Measurements from ENCODE around the gene C1QTNF9B. TPM values are rescaled to one million over a fixed set of nuclear protein-coding genes. Genes with fewer than 3 reads are reported as not detected.

Gene C1QTNF9B
- total RNA-seq, 1 experiment from 2014 or later: not detected

DNA sequence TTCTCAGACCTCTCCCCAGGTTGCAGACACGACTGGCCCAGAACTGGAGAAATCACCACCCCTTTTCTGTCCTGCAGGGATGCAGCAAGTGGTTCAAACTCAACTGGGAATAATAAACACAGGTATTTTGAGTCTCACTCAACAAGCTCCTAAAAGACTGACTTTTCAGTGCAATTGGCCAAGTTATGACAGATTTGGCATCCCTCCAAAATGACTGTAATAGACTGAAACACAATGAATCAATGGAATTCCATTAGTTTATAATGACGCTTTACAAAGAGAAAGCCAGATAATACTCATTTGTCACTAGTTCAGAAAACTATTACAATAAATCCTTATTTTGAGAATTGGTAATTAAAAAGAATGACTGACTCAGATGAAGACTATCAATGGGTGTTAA lies 46.2 kb downstream of the C1QTNF9B start:
- H3K27me3 ChIP-seq (replicated peaks; ENCODE audit: control insufficient read depth, insufficient read depth, low read length): no peaks in the 10 kb centered on the region
- no TSS peak for BruUV-seq (replicated peaks)
- Mint-ChIP-seq H3K4me3 (ENCODE audit: unreplicated experiment) (no peak overlapping the region), H3K36me3 (ENCODE audit: insufficient read depth, unreplicated experiment) (peaks cover 11% of the 10 kb centered on the region), H3K27ac (ENCODE audit: unreplicated experiment) (no peak overlapping the region), H3K9me3 (ENCODE audit: unreplicated experiment) (no peaks in the 10 kb centered on the region), H3K27me3 (ENCODE audit: insufficient read depth, unreplicated experiment) (no peaks in the 10 kb centered on the region), H3K4me1 (ENCODE audit: low read depth, unreplicated experiment) (peaks cover 18% of the 10 kb centered on the region)
- no peak for DNase-seq
- ChIA-PET CTCF (no interaction called here), POLR2A (no interaction called here)
- H3K9me3 ChIP-seq: no peaks in the 10 kb centered on the region
- peaks cover 15% of the 10 kb centered on the region for H3K4me1 ChIP-seq
- no peaks in the 10 kb centered on the region for H3K36me3 ChIP-seq (ENCODE audit: control insufficient read depth, insufficient read depth, low read length)
- no peak for TF ChIP-seq CTCF (IDR thresholded peaks at IDR 0.05; ENCODE audit: insufficient read depth in 1 of 2, low read depth in 1 of 2, low read length in 1 of 2, severe bottlenecking in 1 of 2, unreplicated experiment in 1 of 2)
- intact Hi-C loops (cut with micrococcal nuclease; ENCODE audit: unreplicated experiment): no loop called here
- H3K4me3 ChIP-seq (ENCODE audit: low read depth, low read length): no peak overlapping the region

- ChIA-PET CTCF (no interaction called here), POLR2A (interaction anchor here (0.6 kb wide), 1 partner anchor 221 kb away, joined by 3 read pairs; no protein-coding TSS in a partner anchor)
- TF ChIP-seq CTCF (IDR thresholded peaks at IDR 0.05; ENCODE audit: insufficient read depth in 1 of 2, low read depth in 1 of 2, low read length in 1 of 2, severe bottlenecking in 1 of 2, unreplicated experiment in 1 of 2): no peak
- Histone ChIP-seq H3K4me3 (ENCODE audit: low read depth, low read length) (no peak overlapping the region), H3K9me3 (no peaks in the 10 kb centered on the region), H3K27me3 (replicated peaks; ENCODE audit: control insufficient read depth, insufficient read depth, low read length) (no peaks in the 10 kb centered on the region), H3K4me1 (peaks cover 15% of the 10 kb centered on the region), H3K36me3 (ENCODE audit: control insufficient read depth, insufficient read depth, low read length) (no peaks in the 10 kb centered on the region)
- no peaks in the 10 kb centered on the region for H3K27me3 Mint-ChIP-seq (ENCODE audit: insufficient read depth, unreplicated experiment)
- H3K36me3 Mint-ChIP-seq (ENCODE audit: insufficient read depth, unreplicated experiment): peaks cover 11% of the 10 kb centered on the region
- intact Hi-C loops (cut with micrococcal nuclease; ENCODE audit: unreplicated experiment): no loop called here
- H3K9me3 Mint-ChIP-seq (ENCODE audit: unreplicated experiment): no peaks in the 10 kb centered on the region
- peaks cover 18% of the 10 kb centered on the region for H3K4me1 Mint-ChIP-seq (ENCODE audit: low read depth, unreplicated experiment)
- H3K4me3 Mint-ChIP-seq (ENCODE audit: unreplicated experiment): no peak overlapping the region
- no peak overlapping the region for H3K27ac Mint-ChIP-seq (ENCODE audit: unreplicated experiment)
- no TSS peak for BruUV-seq (replicated peaks)
- DNase-seq: no peak
Observed at GRCh38 chr13:23850134-23850533, 47.2 kb downstream of the C1QTNF9B start.

- intact Hi-C loops (cut with micrococcal nuclease; ENCODE audit: unreplicated experiment): no loop called here
- ChIA-PET POLR2A (no interaction called here), CTCF (no interaction called here)
- no peaks in the 10 kb centered on the region for H3K27me3 Mint-ChIP-seq (ENCODE audit: insufficient read depth, unreplicated experiment)
- Histone ChIP-seq H3K36me3 (ENCODE audit: control insufficient read depth, insufficient read depth, low read length) (no peaks in the 10 kb centered on the region), H3K27me3 (replicated peaks; ENCODE audit: control insufficient read depth, insufficient read depth, low read length) (no peaks in the 10 kb centered on the region), H3K4me3 (ENCODE audit: low read depth, low read length) (no peak overlapping the region), H3K9me3 (no peaks in the 10 kb centered on the region), H3K4me1 (peaks cover 15% of the 10 kb centered on the region)
- no TSS peak for BruUV-seq (replicated peaks)
- H3K27ac Mint-ChIP-seq (ENCODE audit: unreplicated experiment): no peak overlapping the region
- peaks cover 18% of the 10 kb centered on the region for H3K4me1 Mint-ChIP-seq (ENCODE audit: low read depth, unreplicated experiment)
- no peak for DNase-seq
- H3K4me3 Mint-ChIP-seq (ENCODE audit: unreplicated experiment): no peak overlapping the region
- peaks cover 11% of the 10 kb centered on the region for H3K36me3 Mint-ChIP-seq (ENCODE audit: insufficient read depth, unreplicated experiment)
- TF ChIP-seq CTCF (IDR thresholded peaks at IDR 0.05; ENCODE audit: insufficient read depth in 1 of 2, low read depth in 1 of 2, low read length in 1 of 2, severe bottlenecking in 1 of 2, unreplicated experiment in 1 of 2): no peak
- no peaks in the 10 kb centered on the region for H3K9me3 Mint-ChIP-seq (ENCODE audit: unreplicated experiment)
Observed at GRCh38 chr13:23849670-23850069, 47.6 kb downstream of the C1QTNF9B start.

All from Caco-2 (cell line).